GM06990 (cell line): ENCODE measurements around the gene ACTL6B.

Experiments used
- DNase-seq: peaks from one replicate; pipeline ENCODE4 v3.0.0-alpha.2; 2011; ENCODE audit not compliant: insufficient read length; ENCODE audit errors: extremely low read depth
- H3K27me3 ChIP-seq: replicated peaks from 2 replicates; pipeline ENCODE4 v1.6.0; 2011; ENCODE audit warnings: low read length; ENCODE audit not compliant: control insufficient read depth, insufficient read depth
- H3K36me3 ChIP-seq: 2 replicates; pipeline ENCODE4 v1.5.1; 2011; ENCODE audit warnings: low read length; ENCODE audit not compliant: control insufficient read depth, insufficient read depth
- H3K4me3 ChIP-seq: replicated peaks from 2 replicates; pipeline ENCODE4 v1.5.1; 2011; ENCODE audit warnings: low read depth, mild to moderate bottlenecking, control low read depth, low read length
- TF ChIP-seq, protein P1 (sequence below): IDR thresholded peaks from 2 replicates; pipeline ENCODE4 v1.5.1; 2011; ENCODE audit warnings: low read length, control low read depth, mild to moderate bottlenecking, inconsistent platforms; ENCODE audit not compliant: insufficient read depth, poor library complexity, severe bottlenecking

ACTL6B gene

DNA sequence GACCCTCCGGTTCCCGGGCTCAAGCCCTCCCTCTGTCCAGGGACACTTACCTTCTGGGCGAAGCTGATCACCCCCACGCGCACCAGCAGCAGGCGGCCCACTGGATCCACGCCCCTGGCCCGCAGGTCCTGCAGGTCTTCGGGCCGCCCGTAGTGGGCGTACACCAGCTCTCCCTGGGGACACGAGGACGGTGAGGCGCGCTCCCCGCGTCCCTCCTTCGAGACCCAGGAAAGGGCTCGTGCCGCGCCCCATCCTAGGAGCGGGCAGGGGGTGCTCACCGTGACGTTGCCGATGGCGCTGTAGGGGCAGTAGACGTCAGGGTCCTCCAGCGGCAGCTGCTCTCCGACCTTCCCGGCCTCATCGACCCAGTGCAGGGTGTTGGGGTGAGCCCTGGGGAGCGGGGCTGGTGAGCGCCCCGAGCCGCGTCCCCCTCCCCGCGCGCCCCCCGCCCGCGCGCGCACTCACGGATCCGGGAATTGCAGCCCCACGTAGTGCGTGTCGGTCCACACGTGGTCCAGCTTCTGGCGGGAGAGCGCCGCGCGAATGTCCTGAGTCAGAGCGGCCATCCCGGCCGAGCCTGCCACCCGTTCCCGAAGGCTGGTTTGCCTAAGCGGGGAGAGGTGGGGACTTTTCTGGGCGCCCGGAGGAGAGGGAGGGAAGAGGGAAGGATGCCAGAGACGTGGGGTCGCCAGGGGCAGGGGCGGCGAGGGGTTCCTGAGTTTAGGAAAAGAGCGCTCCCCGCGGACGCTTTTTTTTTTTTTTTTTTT lies 23.1 kb downstream of the ACTL6B start:
- DNase-seq = peak; percentile 71
- no peaks in the 10 kb centered on the region for H3K36me3 ChIP-seq
- no peaks in the 10 kb centered on the region for H3K27me3 ChIP-seq
- TF ChIP-seq, protein P1, sequence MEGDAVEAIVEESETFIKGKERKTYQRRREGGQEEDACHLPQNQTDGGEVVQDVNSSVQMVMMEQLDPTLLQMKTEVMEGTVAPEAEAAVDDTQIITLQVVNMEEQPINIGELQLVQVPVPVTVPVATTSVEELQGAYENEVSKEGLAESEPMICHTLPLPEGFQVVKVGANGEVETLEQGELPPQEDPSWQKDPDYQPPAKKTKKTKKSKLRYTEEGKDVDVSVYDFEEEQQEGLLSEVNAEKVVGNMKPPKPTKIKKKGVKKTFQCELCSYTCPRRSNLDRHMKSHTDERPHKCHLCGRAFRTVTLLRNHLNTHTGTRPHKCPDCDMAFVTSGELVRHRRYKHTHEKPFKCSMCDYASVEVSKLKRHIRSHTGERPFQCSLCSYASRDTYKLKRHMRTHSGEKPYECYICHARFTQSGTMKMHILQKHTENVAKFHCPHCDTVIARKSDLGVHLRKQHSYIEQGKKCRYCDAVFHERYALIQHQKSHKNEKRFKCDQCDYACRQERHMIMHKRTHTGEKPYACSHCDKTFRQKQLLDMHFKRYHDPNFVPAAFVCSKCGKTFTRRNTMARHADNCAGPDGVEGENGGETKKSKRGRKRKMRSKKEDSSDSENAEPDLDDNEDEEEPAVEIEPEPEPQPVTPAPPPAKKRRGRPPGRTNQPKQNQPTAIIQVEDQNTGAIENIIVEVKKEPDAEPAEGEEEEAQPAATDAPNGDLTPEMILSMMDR = peak; percentile 63
- H3K4me3 ChIP-seq = peak overlapping the region; percentile 66

DNA sequence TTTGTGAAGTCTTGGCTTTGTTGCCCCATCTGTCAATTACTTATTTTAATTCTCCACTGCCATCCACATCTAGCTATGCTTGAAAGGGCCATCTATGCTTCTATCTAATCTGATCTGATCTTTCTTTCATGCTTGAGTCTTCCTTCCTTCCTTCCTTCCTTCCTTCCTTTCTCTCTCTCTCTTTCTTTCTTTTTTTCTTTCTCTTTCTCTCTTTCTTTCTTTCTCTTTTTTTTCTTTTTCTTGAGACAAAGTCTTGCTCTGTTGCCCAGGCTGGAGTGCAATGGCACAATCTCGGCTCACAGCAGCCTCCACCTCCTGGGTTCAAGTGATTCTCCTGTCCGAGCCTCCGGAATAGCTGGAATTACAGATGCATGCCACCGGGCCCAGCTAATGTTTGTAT lies 26.2 kb downstream of the ACTL6B start:
- DNase-seq = no peak
- TF ChIP-seq, protein P1 = no peak
- Histone ChIP-seq H3K4me3 (no peak overlapping the region), H3K36me3 (no peaks in the 10 kb centered on the region), H3K27me3 (no peaks in the 10 kb centered on the region)

DNA sequence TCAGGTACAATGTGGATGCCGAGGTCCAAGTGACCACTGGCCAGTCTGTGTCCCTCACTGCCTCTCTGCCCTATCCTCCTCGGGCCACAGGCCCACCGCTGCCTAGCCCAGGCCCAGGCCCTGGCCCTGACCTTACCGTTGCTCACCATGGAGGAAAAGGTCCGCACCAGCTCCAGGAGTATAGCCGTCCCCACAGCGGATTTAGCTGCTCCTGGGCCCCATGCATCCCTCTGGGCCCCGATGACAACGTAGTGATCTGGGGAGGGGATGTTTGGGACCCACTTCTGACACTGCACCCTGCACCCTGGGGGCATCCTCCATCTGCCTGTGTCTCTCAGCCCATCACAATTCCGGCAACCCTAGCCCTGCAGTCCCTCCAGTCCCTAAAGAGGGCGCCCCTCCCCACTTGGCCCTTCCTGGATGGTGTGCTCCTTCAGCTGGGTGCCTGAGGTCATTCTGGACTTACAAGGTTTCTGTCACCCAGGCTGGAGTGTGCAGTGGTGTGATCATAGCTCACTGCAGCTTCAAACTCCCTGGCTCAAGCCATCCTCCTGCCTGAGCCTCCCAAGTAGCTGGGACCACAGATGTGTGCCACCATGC lies 27.0 kb downstream of the ACTL6B start:
- H3K36me3 ChIP-seq = no peaks in the 10 kb centered on the region
- no peaks in the 10 kb centered on the region for H3K27me3 ChIP-seq
- H3K4me3 ChIP-seq = no peak overlapping the region
- no peak for DNase-seq
- TF ChIP-seq, protein P1 = peak; percentile 54

DNA sequence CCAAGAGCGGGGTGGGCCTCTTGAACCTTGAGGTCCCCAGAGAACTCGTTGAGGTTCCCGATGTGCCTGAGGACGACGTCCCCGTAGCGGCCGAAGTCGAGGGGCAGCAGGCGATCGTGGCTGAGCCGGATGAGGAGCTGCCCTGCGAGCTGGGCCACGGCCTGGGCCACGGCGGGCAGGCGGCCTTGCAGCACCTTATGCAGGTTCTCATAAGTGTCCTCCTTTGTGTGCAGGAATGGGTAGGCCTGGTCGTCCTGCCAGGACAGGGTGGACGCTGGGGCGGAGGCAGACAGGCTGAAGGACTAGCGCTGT lies 29.1 kb downstream of the ACTL6B start:
- TF ChIP-seq, protein P1 = no peak
- Histone ChIP-seq H3K36me3 (no peaks in the 10 kb centered on the region), H3K27me3 (no peaks in the 10 kb centered on the region), H3K4me3 (peak overlapping the region; percentile 56)
- DNase-seq = no peak

DNA sequence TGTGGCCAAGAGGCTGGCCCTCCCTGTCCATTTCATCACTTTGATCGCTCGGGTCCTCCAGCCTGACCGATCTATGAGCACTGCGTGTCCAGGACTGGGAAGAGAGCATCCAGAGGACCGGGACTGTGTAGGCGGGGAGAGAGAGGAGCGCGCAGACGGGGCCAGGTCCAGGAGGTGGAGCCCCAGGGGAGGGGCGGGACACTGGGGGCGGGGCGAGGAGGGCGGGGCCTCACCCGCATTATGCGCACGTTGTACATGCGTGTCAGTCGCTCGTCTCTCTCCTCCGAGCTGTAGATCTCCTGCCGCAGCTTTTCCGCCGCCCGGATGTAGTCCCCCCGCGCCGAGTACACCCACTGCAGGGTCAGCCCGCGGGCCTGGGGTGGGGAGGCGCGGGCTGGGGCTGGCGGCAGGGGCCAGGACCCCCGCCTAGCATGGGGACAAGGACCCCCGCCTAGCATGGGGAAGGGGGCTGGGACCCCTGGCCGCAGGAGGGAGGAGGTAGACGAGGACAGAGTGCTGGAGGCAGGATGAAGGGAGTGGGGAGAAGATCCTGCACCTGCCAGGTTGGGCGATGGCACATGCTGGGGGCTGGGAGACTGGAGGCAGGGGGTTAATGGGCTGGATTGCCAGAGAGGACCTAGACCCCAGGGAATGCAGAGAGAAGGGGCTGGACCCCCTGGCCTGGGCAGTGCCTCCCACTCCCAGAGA lies 29.6 kb downstream of the ACTL6B start:
- DNase-seq = peak; percentile 88
- TF ChIP-seq, protein P1 = no peak
- Histone ChIP-seq H3K27me3 (no peaks in the 10 kb centered on the region), H3K36me3 (no peaks in the 10 kb centered on the region), H3K4me3 (peak overlapping the region; percentile 56)
